Ishikawa (cell line): Measurements from ENCODE around the gene NEBL.

Source experiments
- CREB1 ChIP-seq: IDR thresholded peaks from 2 replicates; pipeline ENCODE4 v1.6.1; 2012; ENCODE audit warnings: low read depth
- EP300 ChIP-seq: IDR thresholded peaks from 2 replicates; pipeline ENCODE4 v1.6.1; 2012; ENCODE audit warnings: borderline replicate concordance
- RAD21 ChIP-seq: IDR thresholded peaks from 2 replicates; pipeline ENCODE4 v1.6.1; 2012; ENCODE audit warnings: low read depth
- REST ChIP-seq: IDR thresholded peaks from 2 replicates; pipeline ENCODE4 v1.6.1; 2012; ENCODE audit warnings: low read depth, mild to moderate bottlenecking
- TAF1 ChIP-seq: IDR thresholded peaks from 2 replicates; pipeline ENCODE4 v1.6.1; 2012; ENCODE audit warnings: low read depth, mild to moderate bottlenecking
- YY1 ChIP-seq: IDR thresholded peaks from 2 replicates; pipeline ENCODE4 v1.6.1; 2012; ENCODE audit warnings: low read depth
- ZBTB7A ChIP-seq: IDR thresholded peaks from 2 replicates; pipeline ENCODE4 v1.6.1; 2012; ENCODE audit warnings: low read depth

- TF ChIP-seq YY1, result no peak
- no peak for TF ChIP-seq TAF1
- no peak for TF ChIP-seq ZBTB7A
- no peak for TF ChIP-seq REST
- no peak for TF ChIP-seq RAD21
- no peak for TF ChIP-seq CREB1
- TF ChIP-seq EP300, result no peak
Observed at GRCh38 chr10:20765066-20765465, 132.0 kb downstream of the NEBL start.
